Posterior vena cava (tissue), 2 donors: ENCODE measurements around the gene MARS1. TPM values are rescaled to one million over a fixed set of nuclear protein-coding genes. Genes with fewer than 3 reads are reported as not detected.

Experiments used
- DNase-seq: peaks from one replicate; pipeline ENCODE4 v3.0.0-alpha.2; 2020; ENCODE audit warnings: low spot score
- intact Hi-C, 2 donors: fragments of 100-400 bp; cut with DNase I; formaldehyde crosslinking; loops; one replicate each; pipeline versions ENCODE4 v1.14.1 to v1.14.2; 2022 to 2023
- total RNA-seq, 2 donors: library from RNA; stranded (reverse); fragmentation: NEBNext Ultra II Directional; extraction: Animal tissue kit (Norgen Biotek cat#: 25700); gene quantifications; one replicate each; pipeline ENCODE4 v1.2.1, GENCODE V29; 2021
- donor health status: DM: yes; HTN: yes; CAD: no.
- donor health status: DM: yes; HTN: yes; CAD: no.

Gene MARS1
- total RNA-seq, 2 donors from 2014 or later = 135 to 142 TPM

- intact Hi-C loops = no loop called here
Measured at GRCh38 chr12:57535764-57536596, 48.1 kb downstream of the MARS1 start.

DNA sequence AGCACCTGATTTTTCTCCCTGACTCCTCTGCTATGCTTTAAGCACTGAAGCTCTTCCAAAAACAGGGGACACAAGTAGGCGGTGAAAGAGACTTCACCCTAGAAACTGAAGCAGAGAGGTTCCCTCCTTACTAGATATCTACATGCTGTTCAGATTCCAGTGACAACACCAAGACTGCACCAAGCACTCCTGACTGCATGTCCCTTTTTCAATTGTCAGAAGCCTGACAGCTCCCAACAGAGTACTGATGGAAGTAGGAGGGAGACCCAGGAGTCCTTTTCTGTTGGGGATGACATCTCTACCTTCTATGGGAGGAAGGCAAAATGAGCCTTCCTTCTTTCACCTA is 48.7 kb downstream of the MARS1 start:
- no peak for DNase-seq
- intact Hi-C loops = no loop called here

More at GRCh38 chr12:57535764-57536596, 48.1 kb downstream of the MARS1 start:
- no peak for DNase-seq

- no peak for DNase-seq
- intact Hi-C loops = no loop called here
Measured at GRCh38 chr12:57539134-57539768, 51.4 kb downstream of the MARS1 start.

- intact Hi-C loops = no loop called here
- DNase-seq = no peak
Measured at GRCh38 chr12:57541001-57541400, 53.1 kb downstream of the MARS1 start.

- no peak for DNase-seq
- intact Hi-C loops = no loop called here
Measured at GRCh38 chr12:57541717-57542116, 53.8 kb downstream of the MARS1 start.

- intact Hi-C loops = no loop called here
- peak; percentile 40 for DNase-seq
Measured at GRCh38 chr12:57543581-57543980, 55.7 kb downstream of the MARS1 start.

GRCh38 chr12:57545809-57546437 is 58.1 kb downstream of the MARS1 start:
- intact Hi-C loops = no loop called here
- peak; percentile 64 for DNase-seq

- DNase-seq = peak; percentile 98
- intact Hi-C loops = no loop called here
Measured at GRCh38 chr12:57546438-57547287, 58.8 kb downstream of the MARS1 start, which contains the start of gene DCTN2. Gene DCTN2, minus strand, starts transcription at chr12:57547192. Its CDS starts 129 bp downstream, at chr12:57547063.

GRCh38 chr12:57547288-57548012 is 59.6 kb downstream of the MARS1 start:
- intact Hi-C loops = no loop called here
- no peak for DNase-seq

DNA sequence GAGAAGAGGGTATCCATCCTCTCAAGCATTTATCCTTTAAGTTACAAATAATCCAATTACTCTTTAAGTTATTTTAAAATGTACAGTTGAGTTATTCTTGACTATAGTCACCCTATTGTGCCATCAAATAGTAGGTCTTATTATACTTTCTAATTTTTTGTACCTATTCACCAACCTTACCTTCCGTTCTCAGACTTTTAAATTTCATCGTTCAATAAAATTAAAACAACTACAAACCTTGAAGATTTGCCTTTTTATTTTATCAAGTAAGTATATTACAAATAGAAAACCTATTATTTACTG is 60.1 kb downstream of the MARS1 start:
- no peak for DNase-seq
- intact Hi-C loops = no loop called here

DNA sequence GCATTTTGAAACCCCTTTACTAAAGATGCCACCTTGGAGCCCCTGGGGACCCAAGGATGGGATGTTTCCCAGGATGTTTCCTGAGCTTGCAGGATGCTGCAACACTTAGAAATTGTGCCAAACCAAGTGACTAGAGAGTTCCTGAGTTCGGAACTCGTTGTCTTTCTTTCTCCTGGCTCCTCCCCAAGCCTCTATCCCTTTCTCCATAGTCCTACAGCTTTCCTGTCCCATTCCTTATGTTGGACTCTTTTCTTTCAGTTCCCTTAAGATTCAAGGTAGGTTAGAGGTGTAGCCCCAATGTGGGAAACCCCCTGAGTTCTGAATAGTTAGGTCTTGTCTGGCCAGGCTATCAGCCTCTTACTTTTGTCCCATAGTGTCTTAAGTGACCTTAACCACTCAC is 60.6 kb downstream of the MARS1 start:
- intact Hi-C loops = no loop called here
- DNase-seq = peak; percentile 40

DNA sequence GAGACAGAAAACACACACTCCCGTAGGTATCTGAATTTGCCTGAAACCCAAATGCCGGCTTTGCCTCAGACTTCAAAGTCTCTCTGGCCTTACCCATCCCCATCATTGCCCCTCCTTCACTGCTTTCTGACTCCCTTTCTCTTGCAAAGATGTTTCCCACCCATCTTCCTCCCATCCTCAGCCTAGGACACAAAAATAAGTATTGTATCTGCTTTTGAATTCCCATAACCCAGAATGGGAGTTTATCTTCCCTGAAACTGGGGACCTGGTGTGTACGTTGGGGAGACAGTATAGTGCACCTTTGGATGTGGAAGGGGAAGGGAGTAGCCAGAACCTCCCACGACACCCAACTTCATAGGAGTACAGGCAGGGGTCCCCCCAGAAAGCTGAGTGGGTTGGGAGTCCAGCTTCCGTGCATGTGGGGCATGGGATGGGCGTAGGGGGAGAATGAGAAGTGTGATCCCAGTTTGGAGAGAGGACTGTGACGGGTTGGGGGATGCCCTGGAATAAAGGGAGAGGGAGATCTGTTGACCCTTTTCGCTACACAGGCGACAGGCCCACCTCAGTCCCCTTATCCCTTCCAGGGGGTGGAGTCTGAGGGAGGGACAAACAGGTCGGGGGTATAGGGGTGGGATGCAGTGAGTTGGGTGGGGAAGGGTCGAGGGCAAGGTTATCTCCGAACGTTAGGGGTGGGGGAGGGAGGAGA is 61.5 kb downstream of the MARS1 start:
- intact Hi-C loops = no loop called here
- peak; percentile 75 for DNase-seq

DNA sequence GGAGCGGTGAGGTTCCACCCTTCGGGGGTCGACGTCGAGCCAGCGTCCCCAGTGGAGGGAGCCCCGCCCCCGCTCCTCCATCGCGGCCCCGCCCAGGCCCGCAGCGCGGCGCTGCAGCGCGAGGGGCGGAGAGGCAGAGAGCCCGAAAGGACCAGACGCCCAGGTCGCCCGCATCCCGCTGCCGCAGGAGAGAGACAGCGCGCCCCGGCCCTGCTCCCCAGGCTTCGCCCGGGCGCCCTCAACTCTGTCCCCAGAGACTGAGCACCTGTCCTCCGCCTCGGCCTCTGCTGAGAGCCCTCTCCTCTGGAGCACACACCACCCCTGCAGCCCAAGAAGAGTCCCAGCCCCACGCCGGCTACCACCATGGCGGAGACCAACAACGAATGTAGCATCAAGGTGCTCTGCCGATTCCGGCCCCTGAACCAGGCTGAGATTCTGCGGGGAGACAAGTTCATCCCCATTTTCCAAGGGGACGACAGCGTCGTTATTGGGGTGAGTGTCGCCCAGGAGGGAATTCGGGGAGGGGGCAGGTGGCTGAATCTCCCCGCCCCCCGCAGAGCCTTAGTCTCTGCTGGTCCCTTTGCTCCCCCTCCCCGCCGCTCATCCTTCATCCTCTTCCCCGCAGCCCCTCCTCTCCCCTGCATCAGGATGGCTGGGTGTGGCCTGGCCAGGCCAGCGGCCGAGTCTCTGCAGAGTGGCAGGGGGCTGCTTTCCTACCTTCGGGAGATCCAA is 62.2 kb downstream of the MARS1 start, which contains the start of gene KIF5A:
Gene KIF5A, plus strand, starts transcription at position 136 of the 732 bp plus-strand sequence. Its CDS starts 228 bp downstream, at position 364.
- DNase-seq = peak; percentile 79
- intact Hi-C loops = no loop called here

GRCh38 chr12:57550641-57551549 is 63.0 kb downstream of the MARS1 start:
- DNase-seq = no peak
- intact Hi-C loops = no loop called here

- peak; percentile 24 for DNase-seq
- intact Hi-C loops = no loop called here
Measured at GRCh38 chr12:57551637-57552305, 63.9 kb downstream of the MARS1 start.

DNA sequence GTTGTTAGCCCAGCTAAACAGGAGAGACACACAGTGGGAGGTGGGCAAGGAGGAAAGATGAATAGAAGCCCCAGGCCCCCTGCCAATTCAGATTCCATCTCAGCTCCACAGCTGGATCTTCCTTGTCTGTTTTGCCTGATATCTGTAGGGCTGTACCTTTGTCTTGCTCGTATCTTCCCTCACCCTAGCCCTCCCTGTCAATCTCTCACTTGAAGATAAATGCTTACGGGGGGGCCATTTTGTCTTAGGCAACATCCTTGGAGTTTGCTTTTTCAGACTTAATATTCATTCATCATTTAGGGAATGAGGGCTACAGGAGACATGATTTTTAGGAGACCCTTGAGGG is 64.4 kb downstream of the MARS1 start:
- intact Hi-C loops = no loop called here
- DNase-seq = no peak
